ENCODE results near the gene TRANK1. TPM values are rescaled to one million over a fixed set of nuclear protein-coding genes. Genes with fewer than 3 reads are reported as not detected.
A peak's percentile ranks its signal among the peaks of the same experiment; 100 is the strongest.

TRANK1 gene
- total RNA-seq, 1 experiment from 2014 or later: 10.5 TPM

DNA sequence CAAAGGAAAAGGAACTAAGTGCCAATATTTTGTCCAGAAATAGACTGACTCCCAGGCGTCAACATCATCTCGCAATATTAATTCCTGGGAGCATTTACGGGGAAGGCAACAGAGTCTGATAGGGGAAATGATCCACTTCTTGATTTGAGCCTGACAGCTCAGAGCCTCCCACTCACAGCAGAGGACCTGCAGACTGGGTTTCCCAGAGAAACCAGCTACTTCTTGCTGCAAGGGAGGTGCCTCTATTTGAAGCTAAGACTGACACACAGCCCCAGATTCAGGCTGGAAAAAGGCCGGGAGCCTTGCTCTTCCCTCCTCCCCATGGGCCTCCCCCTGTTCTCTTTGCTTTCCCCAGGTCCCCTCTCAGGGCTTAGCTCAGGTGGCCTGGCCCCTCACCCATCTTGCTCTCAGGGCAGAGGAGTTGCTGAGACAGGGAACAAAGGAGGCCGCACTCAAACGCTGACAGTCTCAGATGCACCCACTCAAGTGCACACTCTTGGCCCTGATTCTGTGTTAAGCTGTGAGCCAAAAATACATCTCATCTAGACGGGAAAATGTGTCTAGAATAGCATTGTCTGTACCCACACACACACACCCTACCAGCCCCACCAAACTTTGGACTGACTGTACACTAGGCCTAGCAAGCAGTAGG lies 130.7 kb downstream of the TRANK1 start:
- CTCF ChIA-PET: interaction anchor here (0.6 to 4.8 kb wide), 11 partner anchors 10 to 145 kb away, joined by 3 to 37 read pairs (median 8); no protein-coding TSS in a partner anchor

DNA sequence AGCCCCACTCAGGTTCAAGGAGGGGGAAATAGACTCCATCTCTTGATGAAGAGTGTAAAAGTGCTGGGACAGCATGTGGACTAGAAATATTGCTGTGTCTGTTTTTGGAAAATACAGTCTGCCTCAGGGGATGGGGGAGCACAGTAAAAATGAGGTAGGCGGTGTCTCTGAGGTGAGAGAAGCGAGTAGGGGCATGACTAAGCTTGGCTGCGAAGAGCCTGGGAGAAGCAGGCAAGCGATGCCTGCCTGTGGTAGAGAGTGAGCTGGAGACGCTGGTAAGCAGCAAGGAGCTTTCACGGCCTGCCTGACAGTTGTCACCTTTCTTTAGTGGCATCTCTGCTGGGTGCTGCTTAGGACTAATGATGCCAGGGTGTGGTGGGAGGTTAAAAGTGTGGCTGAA lies 131.5 kb downstream of the TRANK1 start:
- TF ChIP-seq NR2C2 (CRISPR knock-in tag; IDR thresholded peaks at IDR 0.05): no peak
- CTCF ChIA-PET: interaction anchor here (0.6 to 4.8 kb wide), 6 partner anchors 9 to 55 kb away, joined by 3 to 37 read pairs (median 14); no protein-coding TSS in a partner anchor
- POLR2A ChIA-PET: no interaction called here

More for the DNA sequence above, 130.7 kb downstream of the TRANK1 start:
- ATAC-seq (no peak), DNase-seq (ENCODE audit: low spot score) (no peak)
- no peak overlapping the region for H3K4me3 Mint-ChIP-seq
- TF ChIP-seq JAZF1 (CRISPR knock-in tag; IDR thresholded peaks at IDR 0.05) (no peak), ESRRA (CRISPR knock-in tag; IDR thresholded peaks at IDR 0.05; ENCODE audit: borderline replicate concordance) (no peak)
- H3K4me1 Mint-ChIP-seq: peaks cover 5% of the 10 kb centered on the region; the same call in 1 of the 2 replicates
- H3K9me3 Mint-ChIP-seq: no peaks in the 10 kb centered on the region
- POLR2A ChIA-PET: no interaction called here
- H3K27me3 Mint-ChIP-seq (ENCODE audit: low read depth): no peaks in the 10 kb centered on the region
- H3K27ac Mint-ChIP-seq: no peak overlapping the region
- H3K36me3 Mint-ChIP-seq: no peaks in the 10 kb centered on the region

DNA sequence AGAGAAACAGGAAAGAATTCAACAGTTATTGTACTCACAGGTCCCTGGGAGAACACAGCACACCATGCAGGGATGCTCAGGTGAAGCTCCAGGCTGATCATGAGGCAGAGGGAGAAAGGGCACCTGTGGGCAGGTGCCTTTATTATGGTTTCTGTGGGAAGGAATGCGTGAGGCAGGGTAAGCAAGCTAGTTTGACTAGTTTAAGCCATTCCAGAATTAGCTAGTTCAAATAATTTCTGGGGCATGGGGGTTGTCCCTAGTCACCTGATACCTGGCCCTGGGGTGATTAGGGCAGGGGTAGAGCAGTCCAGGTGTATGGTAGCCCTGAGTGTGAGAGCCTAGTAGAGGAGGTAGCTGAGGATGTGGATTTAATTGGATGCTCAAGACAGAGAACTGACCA lies 132.6 kb downstream of the TRANK1 start:
- Mint-ChIP-seq H3K27ac (no peak overlapping the region), H3K4me3 (no peak overlapping the region), H3K9me3 (0 out of 2 replicates have a peak, but pooled peaks cover under 1% of the 10 kb centered on the region), H3K36me3 (no peaks in the 10 kb centered on the region), H3K4me1 (peaks cover 5% of the 10 kb centered on the region; the same call in 1 of the 2 replicates), H3K27me3 (ENCODE audit: low read depth) (no peaks in the 10 kb centered on the region)
- DNase-seq (ENCODE audit: low spot score): peak; percentile 19
- CTCF ChIA-PET: interaction anchor here (1.3 to 4.8 kb wide), 3 partner anchors 19 to 56 kb away, joined by 3 to 37 read pairs (median 24); no protein-coding TSS in a partner anchor
- ATAC-seq: peak; percentile 61
- TF ChIP-seq MXD4 (CRISPR knock-in tag; IDR thresholded peaks at IDR 0.05; ENCODE audit: borderline replicate concordance) (no peak), ATF1 (CRISPR knock-in tag; IDR thresholded peaks at IDR 0.05) (no peak), PRRX2 (CRISPR knock-in tag; IDR thresholded peaks at IDR 0.05) (no peak), ZNF416 (CRISPR knock-in tag; IDR thresholded peaks at IDR 0.05) (no peak), EMX1 (CRISPR knock-in tag; IDR thresholded peaks at IDR 0.05) (no peak), SMAD4 (CRISPR knock-in tag; IDR thresholded peaks at IDR 0.05) (no peak), NR1H2 (CRISPR knock-in tag; IDR thresholded peaks at IDR 0.05) (no peak), NR3C1 (CRISPR knock-in tag; conservative IDR thresholded peaks at IDR 0.05; ENCODE audit: low read depth) (no peak)
- POLR2A ChIA-PET: no interaction called here

More for the DNA sequence above, 131.5 kb downstream of the TRANK1 start:
- no peak overlapping the region for H3K27ac Mint-ChIP-seq
- DNase-seq (ENCODE audit: low spot score) (no peak), ATAC-seq (no peak)
- peaks cover 5% of the 10 kb centered on the region; the same call in 1 of the 2 replicates for H3K4me1 Mint-ChIP-seq
- no peaks in the 10 kb centered on the region for H3K36me3 Mint-ChIP-seq
- H3K4me3 Mint-ChIP-seq: no peak overlapping the region
- no peaks in the 10 kb centered on the region for H3K27me3 Mint-ChIP-seq (ENCODE audit: low read depth)
- no peaks in the 10 kb centered on the region for H3K9me3 Mint-ChIP-seq

DNA sequence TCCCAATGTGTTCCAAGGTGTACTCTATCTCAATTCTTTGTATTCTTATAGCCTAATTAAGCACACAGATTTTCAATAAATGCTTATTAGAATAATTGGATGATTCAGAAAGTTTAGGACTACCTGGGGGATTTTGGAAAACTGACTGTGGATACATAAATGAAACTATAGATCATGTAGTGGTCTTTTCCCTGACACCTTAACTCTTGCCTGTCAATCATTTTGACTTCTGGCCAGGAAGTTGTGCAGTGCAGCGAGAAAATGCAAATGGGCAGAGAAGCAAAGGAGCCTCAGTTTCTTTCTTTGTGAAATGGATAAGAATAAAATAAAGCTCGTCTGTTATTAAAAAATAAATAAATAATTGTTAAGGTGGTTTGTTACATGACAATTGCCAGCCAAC lies 133.1 kb downstream of the TRANK1 start:
- H3K27me3 Mint-ChIP-seq (ENCODE audit: low read depth): no peaks in the 10 kb centered on the region
- no peak for ATAC-seq
- TF ChIP-seq ZNF396 (CRISPR knock-in tag; IDR thresholded peaks at IDR 0.05; ENCODE audit: borderline replicate concordance) (no peak), ESRRA (CRISPR knock-in tag; IDR thresholded peaks at IDR 0.05; ENCODE audit: borderline replicate concordance) (no peak), FOXP1 (CRISPR knock-in tag; IDR thresholded peaks at IDR 0.05; ENCODE audit: borderline replicate concordance) (no peak), SOX15 (CRISPR knock-in tag; IDR thresholded peaks at IDR 0.05) (no peak), NR3C1 (CRISPR knock-in tag; conservative IDR thresholded peaks at IDR 0.05; ENCODE audit: low read depth) (no peak), IRF2 (CRISPR knock-in tag; IDR thresholded peaks at IDR 0.05; ENCODE audit: borderline replicate concordance, low read depth) (no peak), SMAD4 (CRISPR knock-in tag; IDR thresholded peaks at IDR 0.05) (no peak), SMAD3 (CRISPR knock-in tag; IDR thresholded peaks at IDR 0.05; ENCODE audit: borderline replicate concordance) (no peak)
- TF ChIP-seq, protein P1, sequence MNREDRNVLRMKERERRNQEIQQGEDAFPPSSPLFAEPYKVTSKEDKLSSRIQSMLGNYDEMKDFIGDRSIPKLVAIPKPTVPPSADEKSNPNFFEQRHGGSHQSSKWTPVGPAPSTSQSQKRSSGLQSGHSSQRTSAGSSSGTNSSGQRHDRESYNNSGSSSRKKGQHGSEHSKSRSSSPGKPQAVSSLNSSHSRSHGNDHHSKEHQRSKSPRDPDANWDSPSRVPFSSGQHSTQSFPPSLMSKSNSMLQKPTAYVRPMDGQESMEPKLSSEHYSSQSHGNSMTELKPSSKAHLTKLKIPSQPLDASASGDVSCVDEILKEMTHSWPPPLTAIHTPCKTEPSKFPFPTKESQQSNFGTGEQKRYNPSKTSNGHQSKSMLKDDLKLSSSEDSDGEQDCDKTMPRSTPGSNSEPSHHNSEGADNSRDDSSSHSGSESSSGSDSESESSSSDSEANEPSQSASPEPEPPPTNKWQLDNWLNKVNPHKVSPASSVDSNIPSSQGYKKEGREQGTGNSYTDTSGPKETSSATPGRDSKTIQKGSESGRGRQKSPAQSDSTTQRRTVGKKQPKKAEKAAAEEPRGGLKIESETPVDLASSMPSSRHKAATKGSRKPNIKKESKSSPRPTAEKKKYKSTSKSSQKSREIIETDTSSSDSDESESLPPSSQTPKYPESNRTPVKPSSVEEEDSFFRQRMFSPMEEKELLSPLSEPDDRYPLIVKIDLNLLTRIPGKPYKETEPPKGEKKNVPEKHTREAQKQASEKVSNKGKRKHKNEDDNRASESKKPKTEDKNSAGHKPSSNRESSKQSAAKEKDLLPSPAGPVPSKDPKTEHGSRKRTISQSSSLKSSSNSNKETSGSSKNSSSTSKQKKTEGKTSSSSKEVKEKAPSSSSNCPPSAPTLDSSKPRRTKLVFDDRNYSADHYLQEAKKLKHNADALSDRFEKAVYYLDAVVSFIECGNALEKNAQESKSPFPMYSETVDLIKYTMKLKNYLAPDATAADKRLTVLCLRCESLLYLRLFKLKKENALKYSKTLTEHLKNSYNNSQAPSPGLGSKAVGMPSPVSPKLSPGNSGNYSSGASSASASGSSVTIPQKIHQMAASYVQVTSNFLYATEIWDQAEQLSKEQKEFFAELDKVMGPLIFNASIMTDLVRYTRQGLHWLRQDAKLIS (CRISPR knock-in tag; IDR thresholded peaks at IDR 0.05; ENCODE audit: borderline replicate concordance): no peak
- TF ChIP-seq, protein P2, sequence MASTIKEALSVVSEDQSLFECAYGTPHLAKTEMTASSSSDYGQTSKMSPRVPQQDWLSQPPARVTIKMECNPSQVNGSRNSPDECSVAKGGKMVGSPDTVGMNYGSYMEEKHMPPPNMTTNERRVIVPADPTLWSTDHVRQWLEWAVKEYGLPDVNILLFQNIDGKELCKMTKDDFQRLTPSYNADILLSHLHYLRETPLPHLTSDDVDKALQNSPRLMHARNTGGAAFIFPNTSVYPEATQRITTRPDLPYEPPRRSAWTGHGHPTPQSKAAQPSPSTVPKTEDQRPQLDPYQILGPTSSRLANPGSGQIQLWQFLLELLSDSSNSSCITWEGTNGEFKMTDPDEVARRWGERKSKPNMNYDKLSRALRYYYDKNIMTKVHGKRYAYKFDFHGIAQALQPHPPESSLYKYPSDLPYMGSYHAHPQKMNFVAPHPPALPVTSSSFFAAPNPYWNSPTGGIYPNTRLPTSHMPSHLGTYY (CRISPR knock-in tag; IDR thresholded peaks at IDR 0.05): no peak
- TF ChIP-seq, protein P3, sequence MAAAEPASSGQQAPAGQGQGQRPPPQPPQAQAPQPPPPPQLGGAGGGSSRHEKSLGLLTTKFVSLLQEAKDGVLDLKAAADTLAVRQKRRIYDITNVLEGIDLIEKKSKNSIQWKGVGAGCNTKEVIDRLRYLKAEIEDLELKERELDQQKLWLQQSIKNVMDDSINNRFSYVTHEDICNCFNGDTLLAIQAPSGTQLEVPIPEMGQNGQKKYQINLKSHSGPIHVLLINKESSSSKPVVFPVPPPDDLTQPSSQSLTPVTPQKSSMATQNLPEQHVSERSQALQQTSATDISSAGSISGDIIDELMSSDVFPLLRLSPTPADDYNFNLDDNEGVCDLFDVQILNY (CRISPR knock-in tag; IDR thresholded peaks at IDR 0.05): no peak
- TF ChIP-seq, protein P4, sequence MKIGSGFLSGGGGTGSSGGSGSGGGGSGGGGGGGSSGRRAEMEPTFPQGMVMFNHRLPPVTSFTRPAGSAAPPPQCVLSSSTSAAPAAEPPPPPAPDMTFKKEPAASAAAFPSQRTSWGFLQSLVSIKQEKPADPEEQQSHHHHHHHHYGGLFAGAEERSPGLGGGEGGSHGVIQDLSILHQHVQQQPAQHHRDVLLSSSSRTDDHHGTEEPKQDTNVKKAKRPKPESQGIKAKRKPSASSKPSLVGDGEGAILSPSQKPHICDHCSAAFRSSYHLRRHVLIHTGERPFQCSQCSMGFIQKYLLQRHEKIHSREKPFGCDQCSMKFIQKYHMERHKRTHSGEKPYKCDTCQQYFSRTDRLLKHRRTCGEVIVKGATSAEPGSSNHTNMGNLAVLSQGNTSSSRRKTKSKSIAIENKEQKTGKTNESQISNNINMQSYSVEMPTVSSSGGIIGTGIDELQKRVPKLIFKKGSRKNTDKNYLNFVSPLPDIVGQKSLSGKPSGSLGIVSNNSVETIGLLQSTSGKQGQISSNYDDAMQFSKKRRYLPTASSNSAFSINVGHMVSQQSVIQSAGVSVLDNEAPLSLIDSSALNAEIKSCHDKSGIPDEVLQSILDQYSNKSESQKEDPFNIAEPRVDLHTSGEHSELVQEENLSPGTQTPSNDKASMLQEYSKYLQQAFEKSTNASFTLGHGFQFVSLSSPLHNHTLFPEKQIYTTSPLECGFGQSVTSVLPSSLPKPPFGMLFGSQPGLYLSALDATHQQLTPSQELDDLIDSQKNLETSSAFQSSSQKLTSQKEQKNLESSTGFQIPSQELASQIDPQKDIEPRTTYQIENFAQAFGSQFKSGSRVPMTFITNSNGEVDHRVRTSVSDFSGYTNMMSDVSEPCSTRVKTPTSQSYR (CRISPR knock-in tag; IDR thresholded peaks at IDR 0.05): no peak

More for the DNA sequence above, 133.1 kb downstream of the TRANK1 start:
- Mint-ChIP-seq H3K27ac (no peak overlapping the region), H3K36me3 (no peaks in the 10 kb centered on the region), H3K4me3 (no peak overlapping the region), H3K9me3 (peaks cover 5% of the 10 kb centered on the region), H3K4me1 (peaks cover 5% of the 10 kb centered on the region; the same call in 1 of the 2 replicates)
- ChIA-PET POLR2A (no interaction called here), CTCF (interaction anchor here (1.3 to 4.8 kb wide), 3 partner anchors 19 to 56 kb away, joined by 3 to 37 read pairs (median 24); no protein-coding TSS in a partner anchor)
- no peak for DNase-seq (ENCODE audit: low spot score)

Data from WTC11 (cell line).